Gastrocnemius medialis (tissue), 4 donors: Measurements from ENCODE around the gene KLF16. TPM values are rescaled to one million over a fixed set of nuclear protein-coding genes. Genes with fewer than 3 reads are reported as not detected.

ENCODE experiments used
- ATAC-seq, 2 donors: fragments of 150-250 bp; one replicate each; pipeline ENCODE4 v1.9.1; 2016
- DNase-seq, 2 donors: peaks; one replicate each; pipeline ENCODE4 v3.0.0-alpha.2; 2019
- H3K27ac ChIP-seq, 4 donors: fragments of 200-600 bp; sonication (generic); 1 replicate in 1 of 4; 2 replicates in 3 of 4; pipeline ENCODE4 v1.5.1; 2016 to 2018; ENCODE audit warnings: mild to moderate bottlenecking in 2 of 4, moderate library complexity in 1 of 4
- H3K27me3 ChIP-seq, 3 donors: fragments of 200-600 bp; sonication (generic) in 2 of 3; 1 replicate in 1 of 3; 2 replicates in 2 of 3; pipeline versions ENCODE4 v1.5.1 to v1.6.0; 2016 to 2019; ENCODE audit warnings: mild to moderate bottlenecking in 1 of 3, moderate library complexity in 1 of 3
- H3K36me3 ChIP-seq, 2 donors: fragments of 200-600 bp; sonication (generic) in 1 of 2; one replicate each; pipeline ENCODE4 v1.5.1; 2017 to 2018
- H3K4me1 ChIP-seq, 2 donors: fragments of 200-600 bp; sonication (generic) in 1 of 2; one replicate each; pipeline ENCODE4 v1.5.1; 2016 to 2017; ENCODE audit warnings: mild to moderate bottlenecking in 2 of 2
- H3K4me3 ChIP-seq, 4 donors: fragments of 200-600 bp; sonication (generic) in 3 of 4; 1 replicate in 1 of 4; 2 replicates in 3 of 4; pipeline ENCODE4 v1.5.1; 2016 to 2019; ENCODE audit warnings: mild to moderate bottlenecking in 2 of 4
- H3K9me3 ChIP-seq, 3 donors: fragments of 200-600 bp; sonication (generic) in 2 of 3; 1 replicate in 1 of 3; 2 replicates in 2 of 3; pipeline ENCODE4 v1.5.1; 2016 to 2019
- POLR2A ChIP-seq, 2 donors: fragments of 450-650 bp; IDR thresholded peaks; one replicate each; pipeline ENCODE4 v1.6.1; 2017; ENCODE audit warnings: antibody characterized with exemption in 2 of 2, mild to moderate bottlenecking in 2 of 2, moderate library complexity in 2 of 2
- in situ Hi-C, 4 donors: fragments of 200-750 bp; cut with MboI; loops; one replicate each; pipeline versions ENCODE4 v1.15.0 to v1.8.0; 2017; ENCODE audit warnings: low sequenced_read_pairs in 4 of 4
- intact Hi-C: fragments of 100-400 bp; cut with DNase I; formaldehyde crosslinking; loops from one replicate; pipeline ENCODE4 v1.15.1; 2023; ENCODE audit warnings: low total_unique reads
- total RNA-seq, 4 donors: library from RNA; depleted of rRNA; stranded (reverse); fragments of >200 nt; gene quantifications; one replicate each; pipeline versions ENCODE4 v1.1.0 to v1.2.3, GENCODE V29; 2016
- TF ChIP-seq, protein P1 (sequence below), 5 experiments: fragments of 450-650 bp in 3 of 5; fragments of 200-600 bp in 2 of 5; sonication (generic) in 2 of 5; IDR thresholded peaks in 4 of 5; conservative IDR thresholded peaks in 1 of 5; 1 replicate in 4 of 5; 2 replicates in 1 of 5; pipeline ENCODE4 v1.5.1; 2016 to 2019; ENCODE audit warnings: antibody characterized with exemption in 5 of 5, mild to moderate bottlenecking in 3 of 5, moderate library complexity in 3 of 5

KLF16 gene
- total RNA-seq, 4 donors from 2014 or later: 0.58 to 4.0 (median 1.4) TPM

DNA sequence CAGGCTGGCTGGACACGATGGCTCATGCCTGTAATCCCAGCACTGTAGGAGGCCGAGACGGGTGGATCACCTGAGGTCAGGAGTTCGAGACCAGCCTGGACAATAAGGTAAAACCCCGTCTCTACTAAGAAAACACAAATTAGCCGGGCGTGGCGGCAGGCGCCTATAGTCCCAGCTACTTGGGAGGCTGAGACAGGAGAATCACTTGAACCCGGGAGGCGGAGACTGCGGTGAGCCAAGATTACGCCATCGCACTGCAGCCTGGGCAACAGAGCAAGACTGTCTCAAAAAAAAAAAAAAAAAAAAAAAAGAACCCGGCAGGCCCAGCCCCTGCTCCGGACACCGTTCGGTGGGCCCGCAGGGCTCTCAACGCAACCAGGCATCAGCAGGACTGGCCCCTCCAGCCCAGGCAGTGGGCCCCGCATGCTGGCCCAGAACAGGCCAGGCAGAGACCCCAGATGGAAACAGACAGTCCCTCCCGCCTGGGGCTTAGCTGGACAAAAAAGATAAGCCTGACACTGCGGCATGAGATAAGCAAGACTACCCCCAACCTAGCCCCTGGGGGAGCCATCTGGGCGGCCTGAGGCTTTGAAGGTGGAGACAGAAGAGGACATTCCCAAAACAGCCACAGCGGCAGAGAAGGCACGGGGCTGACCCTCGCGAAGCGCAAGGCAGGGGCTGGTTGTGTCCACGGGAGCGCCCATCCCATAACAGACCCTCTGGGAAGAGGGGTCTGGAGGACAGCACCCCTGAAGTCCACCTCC, 26.7 kb downstream of the KLF16 start:
- TF ChIP-seq, protein P1, sequence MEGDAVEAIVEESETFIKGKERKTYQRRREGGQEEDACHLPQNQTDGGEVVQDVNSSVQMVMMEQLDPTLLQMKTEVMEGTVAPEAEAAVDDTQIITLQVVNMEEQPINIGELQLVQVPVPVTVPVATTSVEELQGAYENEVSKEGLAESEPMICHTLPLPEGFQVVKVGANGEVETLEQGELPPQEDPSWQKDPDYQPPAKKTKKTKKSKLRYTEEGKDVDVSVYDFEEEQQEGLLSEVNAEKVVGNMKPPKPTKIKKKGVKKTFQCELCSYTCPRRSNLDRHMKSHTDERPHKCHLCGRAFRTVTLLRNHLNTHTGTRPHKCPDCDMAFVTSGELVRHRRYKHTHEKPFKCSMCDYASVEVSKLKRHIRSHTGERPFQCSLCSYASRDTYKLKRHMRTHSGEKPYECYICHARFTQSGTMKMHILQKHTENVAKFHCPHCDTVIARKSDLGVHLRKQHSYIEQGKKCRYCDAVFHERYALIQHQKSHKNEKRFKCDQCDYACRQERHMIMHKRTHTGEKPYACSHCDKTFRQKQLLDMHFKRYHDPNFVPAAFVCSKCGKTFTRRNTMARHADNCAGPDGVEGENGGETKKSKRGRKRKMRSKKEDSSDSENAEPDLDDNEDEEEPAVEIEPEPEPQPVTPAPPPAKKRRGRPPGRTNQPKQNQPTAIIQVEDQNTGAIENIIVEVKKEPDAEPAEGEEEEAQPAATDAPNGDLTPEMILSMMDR (IDR thresholded peaks at IDR 0.05 in 4 of 5, conservative IDR thresholded peaks at IDR 0.05 in 1 of 5): no peak
- no peak for TF ChIP-seq POLR2A (IDR thresholded peaks at IDR 0.05)
- Histone ChIP-seq H3K27ac (no peak overlapping the region), H3K4me3 (no peak overlapping the region), H3K36me3 (no peaks in the 10 kb centered on the region), H3K4me1 (peaks cover 0 to 42% of the 10 kb centered on the region in 2 donors), H3K9me3 (no peaks in the 10 kb centered on the region), H3K27me3 (no peaks in the 10 kb centered on the region)
- intact Hi-C loops: no loop called here
- DNase-seq: no peak
- no peak for ATAC-seq
- in situ Hi-C loops: no loop called here

DNA sequence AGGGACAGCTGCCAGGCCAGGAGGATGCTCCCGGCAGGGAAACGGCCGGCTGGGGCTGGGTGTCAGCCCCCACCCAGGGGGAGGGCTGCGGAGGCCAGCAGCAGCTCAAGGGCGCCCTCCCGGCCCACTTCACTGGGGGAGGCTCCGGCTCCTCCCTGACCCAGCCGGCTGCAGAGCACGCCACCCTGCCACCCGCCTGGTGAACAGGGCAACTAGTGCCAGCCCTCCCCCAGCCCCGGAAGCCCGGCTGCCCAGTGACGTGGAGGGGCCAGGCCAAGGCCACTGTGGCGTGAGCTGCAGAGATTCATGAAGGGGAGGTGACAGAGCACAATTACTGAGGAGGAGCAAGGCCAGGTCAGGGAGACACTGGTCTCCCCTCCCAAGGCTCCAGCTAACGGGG, 29.8 kb downstream of the KLF16 start:
- DNase-seq: no peak
- ATAC-seq: no peak
- Histone ChIP-seq H3K4me3 (no peak overlapping the region), H3K27me3 (no peaks in the 10 kb centered on the region), H3K4me1 (peaks cover 0 to 27% of the 10 kb centered on the region in 2 donors), H3K36me3 (no peaks in the 10 kb centered on the region), H3K27ac (no peak overlapping the region), H3K9me3 (no peaks in the 10 kb centered on the region)
- in situ Hi-C loops (no loop called here), intact Hi-C loops (no loop called here)
- no peak for TF ChIP-seq POLR2A (IDR thresholded peaks at IDR 0.05)

DNA sequence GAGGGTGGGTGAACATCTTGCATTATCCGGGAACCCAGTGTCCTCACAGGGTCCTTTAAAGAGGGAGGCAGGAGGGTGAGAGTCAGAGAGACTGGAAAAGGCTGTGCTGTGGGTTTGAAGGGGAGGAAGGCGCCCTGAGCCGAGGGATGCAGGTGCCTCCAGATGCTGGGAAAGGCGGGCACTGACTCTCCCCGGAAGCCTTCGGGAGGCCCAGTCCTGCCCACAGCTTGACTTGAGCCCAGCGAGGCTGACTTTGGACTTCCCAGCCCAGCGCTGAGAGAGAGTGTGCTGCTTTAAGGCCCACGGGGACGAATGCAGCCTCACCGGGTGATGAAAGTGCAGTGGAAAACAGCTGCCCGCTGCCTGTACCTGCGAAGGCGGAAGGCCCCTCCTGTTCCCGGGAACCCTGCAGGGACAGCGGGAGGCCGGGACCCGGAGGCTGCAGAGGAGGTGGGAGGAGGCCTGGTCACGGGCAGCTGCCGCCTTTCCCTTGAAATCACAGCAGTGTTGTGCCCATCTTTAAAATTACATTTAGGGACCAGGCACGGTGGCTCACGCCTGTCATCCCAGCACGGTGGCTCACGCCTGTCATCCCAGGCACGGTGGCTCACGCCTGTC, 31.2 kb downstream of the KLF16 start:
- no peaks in the 10 kb centered on the region for H3K27me3 ChIP-seq
- peaks cover 0 to 9% of the 10 kb centered on the region in 2 donors for H3K36me3 ChIP-seq
- no peak for DNase-seq
- TF ChIP-seq POLR2A (IDR thresholded peaks at IDR 0.05): no peak
- TF ChIP-seq, protein P1 (IDR thresholded peaks at IDR 0.05 in 4 of 5, conservative IDR thresholded peaks at IDR 0.05 in 1 of 5): no peak
- H3K9me3 ChIP-seq: no peaks in the 10 kb centered on the region
- peaks cover 0 to 19% of the 10 kb centered on the region in 2 donors for H3K4me1 ChIP-seq
- no peak for ATAC-seq
- intact Hi-C loops (no loop called here), in situ Hi-C loops (no loop called here)
- no peak overlapping the region for H3K4me3 ChIP-seq
- H3K27ac ChIP-seq: no peak overlapping the region

DNA sequence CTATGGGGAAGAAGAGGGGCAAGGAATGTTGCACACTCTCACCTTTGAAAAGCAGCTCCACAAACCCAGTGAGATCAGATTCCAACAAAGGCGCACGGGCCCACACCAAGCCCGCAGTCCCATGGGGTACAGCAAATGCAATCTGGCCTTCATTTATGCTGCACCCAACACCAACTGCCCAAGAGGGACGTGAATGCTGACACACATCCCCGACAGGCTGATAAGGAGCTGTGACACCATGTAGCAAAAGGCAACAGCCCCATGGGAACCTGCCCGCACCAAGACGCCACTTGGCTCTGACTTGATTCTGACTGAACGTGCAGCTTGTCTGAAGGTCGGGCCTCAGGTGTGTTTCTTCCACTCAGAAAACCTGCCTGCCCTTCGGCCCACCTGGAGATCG, 32.4 kb downstream of the KLF16 start:
- intact Hi-C loops (no loop called here), in situ Hi-C loops (no loop called here)
- no peak overlapping the region for H3K27ac ChIP-seq
- DNase-seq (no peak), ATAC-seq (no peak)
- no peaks in the 10 kb centered on the region for H3K27me3 ChIP-seq
- H3K4me1 ChIP-seq: peaks cover 0 to 22% of the 10 kb centered on the region in 2 donors
- TF ChIP-seq POLR2A (IDR thresholded peaks at IDR 0.05): no peak
- H3K4me3 ChIP-seq: no peak overlapping the region
- peaks cover 0 to 19% of the 10 kb centered on the region in 2 donors for H3K36me3 ChIP-seq
- H3K9me3 ChIP-seq: no peaks in the 10 kb centered on the region

DNA sequence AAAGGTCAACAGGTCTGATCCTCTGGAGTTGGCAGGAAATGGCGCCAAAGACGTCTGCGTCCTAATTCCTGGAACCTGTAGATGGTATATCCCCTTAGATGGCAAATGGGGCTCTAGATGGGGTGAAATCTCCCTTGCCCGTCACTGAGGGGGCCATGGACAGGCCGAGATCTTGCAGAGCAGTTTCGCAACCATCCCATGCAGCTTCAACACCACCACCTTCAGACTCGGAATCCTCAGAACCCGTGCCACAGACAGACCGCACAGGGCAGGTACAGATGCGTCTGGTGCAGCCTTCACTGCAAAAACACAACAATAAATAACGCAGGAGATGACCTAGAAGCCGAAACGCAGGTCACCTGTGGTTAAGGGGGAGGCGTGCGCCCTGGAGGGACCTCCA, 32.8 kb downstream of the KLF16 start:
- no peak for TF ChIP-seq POLR2A (IDR thresholded peaks at IDR 0.05)
- TF ChIP-seq, protein P1 (IDR thresholded peaks at IDR 0.05 in 4 of 5, conservative IDR thresholded peaks at IDR 0.05 in 1 of 5): no peak
- no peaks in the 10 kb centered on the region for H3K27me3 ChIP-seq
- H3K27ac ChIP-seq: no peak overlapping the region
- intact Hi-C loops (no loop called here), in situ Hi-C loops (no loop called here)
- no peak for DNase-seq
- H3K9me3 ChIP-seq: no peaks in the 10 kb centered on the region
- no peak overlapping the region for H3K4me3 ChIP-seq
- no peak for ATAC-seq
- peaks cover 0 to 25% of the 10 kb centered on the region in 2 donors for H3K4me1 ChIP-seq
- peaks cover 0 to 19% of the 10 kb centered on the region in 2 donors for H3K36me3 ChIP-seq
